PC-3 (cell line): ENCODE measurements around the gene PHF12. TPM values are rescaled to one million over a fixed set of nuclear protein-coding genes. Genes with fewer than 3 reads are reported as not detected.

Experiments
- ATAC-seq: fragments of 200-7000 bp; cut with Tn5 transposase; 2 replicates; pipeline ENCODE4 v1.9.1; 2020; ENCODE audit warnings: mild to moderate bottlenecking, moderate library complexity
- BruUV-seq: library from RNA; stranded (reverse); fragments of 400-500 nt; replicated peaks from 2 replicates; lab custom pipeline; 2021; lab: Mats Ljungman, UMichigan
- CTCF ChIA-PET: fragments of 300-600 bp; sonication (Branson Sonifier 250); formaldehyde crosslinking; loops from one replicate; lab custom pipeline; 2022; ENCODE audit warnings: antibody characterized with exemption; lab: Charles Lee
- POLR2A ChIA-PET: fragments of 300-600 bp; sonication (Branson Sonifier 250); formaldehyde crosslinking; loops from one replicate; lab custom pipeline; 2022; ENCODE audit warnings: antibody characterized with exemption; ENCODE audit not compliant: unreplicated experiment; lab: Charles Lee
- DNase-seq: peaks from one replicate; pipeline ENCODE4 v3.0.0-alpha.2; 2015
- H2AFZ ChIP-seq: fragments of 300-600 bp; sonication (generic); 2 replicates; pipeline ENCODE4 v1.6.0; 2016; ENCODE audit warnings: antibody characterized with exemption, low read length
- H3F3A ChIP-seq: fragments of 300-600 bp; sonication (generic); one replicate; pipeline ENCODE4 v1.6.0; 2017; ENCODE audit warnings: antibody characterized with exemption, low read length, control low read depth, mild to moderate bottlenecking; ENCODE audit not compliant: unreplicated experiment
- H3K27ac ChIP-seq: fragments of 300-600 bp; sonication (generic); 2 replicates; pipeline ENCODE4 v1.5.1; 2016; ENCODE audit warnings: mild to moderate bottlenecking, low read length
- H3K27me3 ChIP-seq: fragments of 300-600 bp; sonication (generic); 2 replicates; pipeline ENCODE4 v1.6.1; 2016; ENCODE audit warnings: low read length, mixed read lengths
- H3K36me3 ChIP-seq: fragments of 300-600 bp; sonication (generic); 2 replicates; pipeline ENCODE4 v1.6.1; 2016; ENCODE audit warnings: low read depth, mixed run types, low read length, mixed read lengths
- H3K4me1 ChIP-seq: fragments of 300-600 bp; sonication (generic); 2 replicates; pipeline ENCODE4 v1.5.1; 2016; ENCODE audit warnings: low read length; ENCODE audit not compliant: insufficient read depth
- H3K4me2 ChIP-seq: fragments of 300-600 bp; sonication (generic); 2 replicates; pipeline ENCODE4 v1.6.0; 2016; ENCODE audit warnings: low read length
- H3K4me3 ChIP-seq: fragments of 300-600 bp; sonication (generic); 2 replicates; pipeline ENCODE4 v1.5.1; 2016; ENCODE audit warnings: mild to moderate bottlenecking, low read length, mixed read lengths
- H3K79me2 ChIP-seq: fragments of 300-600 bp; sonication (generic); 2 replicates; pipeline ENCODE4 v1.6.1; 2017; ENCODE audit warnings: low read length, mixed read lengths
- H3K9ac ChIP-seq: fragments of 300-600 bp; sonication (generic); 2 replicates; pipeline ENCODE4 v1.6.0; 2016; ENCODE audit warnings: mild to moderate bottlenecking, low read length
- H3K9me2 ChIP-seq: fragments of 300-600 bp; sonication (generic); replicated peaks from 2 replicates; pipeline ENCODE4 v1.6.1; 2016; ENCODE audit warnings: mixed run types, low read length, mixed read lengths
- H3K9me3 ChIP-seq: fragments of 300-600 bp; sonication (generic); 2 replicates; pipeline ENCODE4 v1.6.1; 2016; ENCODE audit warnings: low read length, mixed read lengths
- H4K20me1 ChIP-seq: fragments of 300-600 bp; sonication (generic); 2 replicates; pipeline ENCODE4 v1.6.1; 2016; ENCODE audit warnings: low read length, mixed read lengths
- EZH2 ChIP-seq: fragments of 300-600 bp; sonication (generic); IDR thresholded peaks from one replicate; pipeline ENCODE4 v1.6.1; 2017; ENCODE audit warnings: antibody characterized with exemption, mild to moderate bottlenecking, low read length; ENCODE audit not compliant: unreplicated experiment
- EZH2phosphoT487 ChIP-seq: fragments of 300-600 bp; sonication (generic); IDR thresholded peaks from 2 replicates; pipeline ENCODE4 v1.6.1; 2018; ENCODE audit warnings: mild to moderate bottlenecking, antibody characterized with exemption, low read length, borderline replicate concordance
- intact Hi-C: fragments of 100-400 bp; cut with micrococcal nuclease; formaldehyde crosslinking; loops from 2 replicates; pipeline ENCODE4 v1.9.0; 2023
- total RNA-seq: library from RNA; depleted of rRNA; stranded (reverse); fragments of >200 nt; gene quantifications from 2 replicates; pipeline ENCODE4 v1.2.3, GENCODE V29; 2014
- TF ChIP-seq, protein P1 (sequence below): fragments of 300-600 bp; sonication (generic); conservative IDR thresholded peaks from 2 replicates; pipeline ENCODE4 v1.5.1; 2017; ENCODE audit warnings: antibody characterized with exemption, low read depth, mild to moderate bottlenecking, low read length

The PHF12 gene
- total RNA-seq, 1 experiment from 2014 or later = 25.0 TPM

- H3K9me3 ChIP-seq = no peaks in the 10 kb centered on the region
- intact Hi-C loops = loop anchor here (2.0 kb wide), 1 partner anchor 153 kb away; no protein-coding TSS in a partner anchor
- TF ChIP-seq EZH2 (no peak), EZH2phosphoT487 (no peak)
- TF ChIP-seq, protein P1, sequence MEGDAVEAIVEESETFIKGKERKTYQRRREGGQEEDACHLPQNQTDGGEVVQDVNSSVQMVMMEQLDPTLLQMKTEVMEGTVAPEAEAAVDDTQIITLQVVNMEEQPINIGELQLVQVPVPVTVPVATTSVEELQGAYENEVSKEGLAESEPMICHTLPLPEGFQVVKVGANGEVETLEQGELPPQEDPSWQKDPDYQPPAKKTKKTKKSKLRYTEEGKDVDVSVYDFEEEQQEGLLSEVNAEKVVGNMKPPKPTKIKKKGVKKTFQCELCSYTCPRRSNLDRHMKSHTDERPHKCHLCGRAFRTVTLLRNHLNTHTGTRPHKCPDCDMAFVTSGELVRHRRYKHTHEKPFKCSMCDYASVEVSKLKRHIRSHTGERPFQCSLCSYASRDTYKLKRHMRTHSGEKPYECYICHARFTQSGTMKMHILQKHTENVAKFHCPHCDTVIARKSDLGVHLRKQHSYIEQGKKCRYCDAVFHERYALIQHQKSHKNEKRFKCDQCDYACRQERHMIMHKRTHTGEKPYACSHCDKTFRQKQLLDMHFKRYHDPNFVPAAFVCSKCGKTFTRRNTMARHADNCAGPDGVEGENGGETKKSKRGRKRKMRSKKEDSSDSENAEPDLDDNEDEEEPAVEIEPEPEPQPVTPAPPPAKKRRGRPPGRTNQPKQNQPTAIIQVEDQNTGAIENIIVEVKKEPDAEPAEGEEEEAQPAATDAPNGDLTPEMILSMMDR = no peak
- H3K27me3 ChIP-seq = peaks cover 3% of the 10 kb centered on the region; the same call in 1 of the 2 replicates
- no peaks in the 10 kb centered on the region for H3K9me2 ChIP-seq
- ChIA-PET POLR2A (no interaction called here), CTCF (interaction anchor here (0.9 to 1.1 kb wide), 3 partner anchors 80 to 216 kb away, joined by 3 read pairs; partner anchors contain the start of gene MYO18A)
- H4K20me1 ChIP-seq = no peaks in the 10 kb centered on the region
- no peaks in the 10 kb centered on the region for H3K79me2 ChIP-seq
- H3K4me2 ChIP-seq = no peak overlapping the region
- H3F3A ChIP-seq = no peaks in the 10 kb centered on the region
- DNase-seq = no peak
- H3K9ac ChIP-seq = no peak overlapping the region
- no peak overlapping the region for H2AFZ ChIP-seq
- no peak overlapping the region for H3K4me3 ChIP-seq
- BruUV-seq = no TSS peak
- H3K36me3 ChIP-seq = no peaks in the 10 kb centered on the region
- H3K27ac ChIP-seq = no peak overlapping the region
- H3K4me1 ChIP-seq = no peaks in the 10 kb centered on the region
- ATAC-seq = no peak
Observed at GRCh38 chr17:28963841-28964240, 12.5 kb upstream of the PHF12 start.

DNA sequence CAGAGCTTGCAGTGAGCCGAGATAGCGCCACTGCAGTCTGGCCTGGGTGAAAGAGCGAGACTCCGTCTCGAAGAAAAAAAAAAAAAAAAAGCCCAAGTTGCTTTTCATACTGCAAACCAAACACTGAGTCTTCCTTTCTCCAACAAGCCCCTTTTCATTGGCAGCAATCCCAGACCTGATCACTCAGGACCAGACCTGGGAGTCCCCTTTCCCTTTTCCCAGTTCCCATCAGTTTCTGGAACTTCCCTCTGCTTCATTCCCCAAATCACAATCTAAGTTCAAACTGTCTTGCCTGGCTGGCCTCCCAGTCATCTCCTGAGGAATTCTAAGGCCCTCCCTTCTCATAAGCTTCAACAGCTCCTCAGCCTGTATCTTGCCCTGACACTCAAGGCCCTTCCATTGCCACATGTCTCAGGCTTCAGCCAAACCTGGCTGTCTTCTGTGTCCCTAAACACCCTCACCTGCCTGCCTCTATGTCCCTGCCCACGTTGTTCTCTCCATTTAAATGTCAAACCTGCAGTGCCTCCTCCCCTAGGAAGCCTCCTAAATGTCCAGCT lies 11.8 kb upstream of the PHF12 start:
- no peak overlapping the region for H3K9ac ChIP-seq
- ATAC-seq = no peak
- no peaks in the 10 kb centered on the region for H3F3A ChIP-seq
- H3K36me3 ChIP-seq = no peaks in the 10 kb centered on the region
- H4K20me1 ChIP-seq = no peaks in the 10 kb centered on the region
- POLR2A ChIA-PET = no interaction called here
- H3K4me1 ChIP-seq = no peaks in the 10 kb centered on the region
- TF ChIP-seq EZH2phosphoT487 = no peak
- TF ChIP-seq EZH2 = no peak
- TF ChIP-seq, protein P1 = no peak
- CTCF ChIA-PET = interaction anchor here (0.8 to 1.1 kb wide), 4 partner anchors 80 to 217 kb away, joined by 3 to 12 read pairs (median 3); partner anchors contain the start of gene MYO18A
- no TSS peak for BruUV-seq
- H3K9me3 ChIP-seq = no peaks in the 10 kb centered on the region
- no peak for DNase-seq
- no peak overlapping the region for H3K4me3 ChIP-seq
- H3K9me2 ChIP-seq = no peaks in the 10 kb centered on the region
- no peaks in the 10 kb centered on the region for H3K79me2 ChIP-seq
- no peak overlapping the region for H2AFZ ChIP-seq
- intact Hi-C loops = no loop called here
- H3K27ac ChIP-seq = no peak overlapping the region
- peaks cover 3% of the 10 kb centered on the region; the same call in 1 of the 2 replicates for H3K27me3 ChIP-seq
- no peak overlapping the region for H3K4me2 ChIP-seq

DNA sequence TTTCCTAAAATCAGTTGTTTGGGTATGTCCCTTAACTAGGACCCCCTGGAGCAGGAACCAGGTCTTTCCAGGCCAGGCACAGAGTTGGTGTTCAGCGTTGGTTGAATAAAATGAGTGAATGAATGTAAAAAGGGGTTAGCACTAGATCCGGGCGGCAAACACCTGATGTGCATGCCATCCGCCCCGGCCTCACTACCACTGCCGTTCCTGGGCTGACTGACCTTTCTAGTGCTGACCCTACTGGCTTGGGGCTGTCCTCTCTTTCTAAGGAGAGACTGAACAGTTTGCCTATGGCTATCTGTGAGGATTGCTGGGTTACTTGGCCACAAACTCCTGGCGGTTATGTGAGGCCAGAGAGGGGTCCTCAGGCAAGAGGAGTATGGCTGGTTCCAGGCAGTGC lies 10.1 kb upstream of the PHF12 start:
- ATAC-seq = no peak
- H3K27me3 ChIP-seq = peaks cover 3% of the 10 kb centered on the region; the same call in 1 of the 2 replicates
- no peaks in the 10 kb centered on the region for H3K9me2 ChIP-seq
- H3K4me2 ChIP-seq = no peak overlapping the region
- H3K36me3 ChIP-seq = no peaks in the 10 kb centered on the region
- ChIA-PET POLR2A (no interaction called here), CTCF (no interaction called here)
- H3K9me3 ChIP-seq = no peaks in the 10 kb centered on the region
- H3K4me3 ChIP-seq = no peak overlapping the region
- DNase-seq = no peak
- no TSS peak for BruUV-seq
- H3K4me1 ChIP-seq = no peaks in the 10 kb centered on the region
- TF ChIP-seq, protein P1 = no peak
- no peak for TF ChIP-seq EZH2
- TF ChIP-seq EZH2phosphoT487 = no peak
- no peak overlapping the region for H3K9ac ChIP-seq
- intact Hi-C loops = no loop called here
- H2AFZ ChIP-seq = no peak overlapping the region
- H3K27ac ChIP-seq = no peak overlapping the region
- H3K79me2 ChIP-seq = no peaks in the 10 kb centered on the region
- H3F3A ChIP-seq = no peaks in the 10 kb centered on the region
- H4K20me1 ChIP-seq = no peaks in the 10 kb centered on the region
